Karpas-422 (cell line): ENCODE measurements around the gene AQP12A. TPM values are rescaled to one million over a fixed set of nuclear protein-coding genes. Genes with fewer than 3 reads are reported as not detected.

ENCODE experiments used
- DNase-seq: peaks from one replicate; pipeline ENCODE4 v3.0.0-alpha.2; 2015
- H2AFZ ChIP-seq: fragments of 200-600 bp; sonication (generic); 2 replicates; pipeline ENCODE4 v1.6.1; 2014; ENCODE audit warnings: antibody characterized with exemption, low read length, mixed read lengths
- H3K27ac ChIP-seq: fragments of 200-600 bp; sonication (generic); 2 replicates; pipeline ENCODE4 v1.5.1; 2014; ENCODE audit warnings: mild to moderate bottlenecking, low read length, moderate library complexity
- H3K27me3 ChIP-seq: fragments of 200-600 bp; sonication (generic); 2 replicates; pipeline ENCODE4 v1.6.1; 2014; ENCODE audit warnings: low read length, mixed read lengths
- H3K36me3 ChIP-seq: fragments of 200-600 bp; sonication (generic); 2 replicates; pipeline ENCODE4 v1.6.1; 2014; ENCODE audit warnings: low read length, mixed read lengths; ENCODE audit not compliant: insufficient read depth
- H3K4me1 ChIP-seq: fragments of 200-600 bp; sonication (generic); 2 replicates; pipeline ENCODE4 v1.6.1; 2014; ENCODE audit warnings: mild to moderate bottlenecking, low read length, mixed read lengths
- H3K4me2 ChIP-seq: fragments of 200-600 bp; sonication (generic); 2 replicates; pipeline ENCODE4 v1.6.1; 2014; ENCODE audit warnings: low read length, low read depth, mild to moderate bottlenecking; ENCODE audit not compliant: poor library complexity, severe bottlenecking
- H3K4me3 ChIP-seq: fragments of 200-600 bp; sonication (generic); 2 replicates; pipeline ENCODE4 v1.5.1; 2014; ENCODE audit warnings: mild to moderate bottlenecking, antibody characterized with exemption, low read length, mixed read lengths
- H3K79me2 ChIP-seq: fragments of 200-600 bp; sonication (generic); 2 replicates; pipeline ENCODE4 v1.6.1; 2014; ENCODE audit warnings: mild to moderate bottlenecking, low read length, mixed read lengths
- H3K9ac ChIP-seq: fragments of 200-600 bp; sonication (generic); 2 replicates; pipeline ENCODE4 v1.6.0; 2014; ENCODE audit warnings: low read length
- H3K9me2 ChIP-seq: fragments of 200-600 bp; sonication (generic), shearing (Covaris generic); replicated peaks from 2 replicates; pipeline ENCODE4 v1.6.0; 2014; ENCODE audit warnings: mild to moderate bottlenecking, low read length, moderate library complexity; ENCODE audit not compliant: insufficient read depth
- H3K9me3 ChIP-seq: fragments of 300-700, 200-600 bp; sonication (generic); 2 replicates; pipeline ENCODE4 v1.6.1; 2014; ENCODE audit warnings: low read length, mixed read lengths
- H4K20me1 ChIP-seq: fragments of 200-600 bp; sonication (generic); 2 replicates; pipeline ENCODE4 v1.6.1; 2014; ENCODE audit warnings: mild to moderate bottlenecking, antibody characterized with exemption, low read length, low read depth; ENCODE audit not compliant: insufficient read depth
- total RNA-seq: library from RNA; depleted of rRNA; stranded (reverse); fragments of >200 nt; shearing (Covaris generic); gene quantifications from 2 replicates; pipeline ENCODE4 v1.2.3, GENCODE V29; 2014; ENCODE audit warnings: low replicate concordance

AQP12A gene
- total RNA-seq, 1 experiment from 2014 or later = not detected

DNA sequence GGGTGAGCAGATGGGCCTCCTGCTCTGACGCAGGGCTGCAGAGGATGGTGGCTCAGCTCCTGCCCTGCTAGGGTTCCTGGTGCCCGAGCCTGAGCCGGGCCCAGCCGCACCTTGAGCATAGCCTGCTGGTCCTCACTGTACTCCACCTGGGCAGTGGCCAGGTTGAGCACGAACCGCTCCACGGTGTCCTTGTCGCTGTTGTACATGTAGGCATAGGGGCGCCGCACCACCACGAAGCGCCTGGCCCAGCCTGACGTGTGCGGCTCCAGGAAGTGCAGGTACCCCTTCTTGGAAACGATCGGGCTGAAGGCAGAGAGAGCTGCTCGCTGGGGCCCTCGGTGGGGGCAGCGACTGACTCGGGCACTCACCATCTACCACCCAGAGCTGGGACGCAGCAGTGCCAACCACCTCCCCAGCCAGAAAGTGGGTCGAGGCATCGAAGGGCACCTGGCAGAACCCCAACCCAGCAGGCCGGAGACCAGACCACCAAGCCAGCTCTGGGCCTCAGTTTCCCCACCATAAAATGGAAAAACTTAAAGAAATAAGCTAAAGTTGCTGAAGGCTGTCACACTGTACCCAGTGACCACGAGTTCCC is 27.3 kb downstream of the AQP12A start:
- no peak overlapping the region for H3K4me3 ChIP-seq
- DNase-seq = no peak
- no peaks in the 10 kb centered on the region for H4K20me1 ChIP-seq
- no peak overlapping the region for H3K4me2 ChIP-seq
- no peaks in the 10 kb centered on the region for H3K79me2 ChIP-seq
- H3K9ac ChIP-seq = no peak overlapping the region
- H3K9me3 ChIP-seq = no peaks in the 10 kb centered on the region
- peaks cover 6% of the 10 kb centered on the region for H3K4me1 ChIP-seq
- no peaks in the 10 kb centered on the region for H3K27me3 ChIP-seq
- no peak overlapping the region for H3K27ac ChIP-seq
- H3K9me2 ChIP-seq = no peaks in the 10 kb centered on the region
- H3K36me3 ChIP-seq = no peaks in the 10 kb centered on the region
- H2AFZ ChIP-seq = no peak overlapping the region

DNA sequence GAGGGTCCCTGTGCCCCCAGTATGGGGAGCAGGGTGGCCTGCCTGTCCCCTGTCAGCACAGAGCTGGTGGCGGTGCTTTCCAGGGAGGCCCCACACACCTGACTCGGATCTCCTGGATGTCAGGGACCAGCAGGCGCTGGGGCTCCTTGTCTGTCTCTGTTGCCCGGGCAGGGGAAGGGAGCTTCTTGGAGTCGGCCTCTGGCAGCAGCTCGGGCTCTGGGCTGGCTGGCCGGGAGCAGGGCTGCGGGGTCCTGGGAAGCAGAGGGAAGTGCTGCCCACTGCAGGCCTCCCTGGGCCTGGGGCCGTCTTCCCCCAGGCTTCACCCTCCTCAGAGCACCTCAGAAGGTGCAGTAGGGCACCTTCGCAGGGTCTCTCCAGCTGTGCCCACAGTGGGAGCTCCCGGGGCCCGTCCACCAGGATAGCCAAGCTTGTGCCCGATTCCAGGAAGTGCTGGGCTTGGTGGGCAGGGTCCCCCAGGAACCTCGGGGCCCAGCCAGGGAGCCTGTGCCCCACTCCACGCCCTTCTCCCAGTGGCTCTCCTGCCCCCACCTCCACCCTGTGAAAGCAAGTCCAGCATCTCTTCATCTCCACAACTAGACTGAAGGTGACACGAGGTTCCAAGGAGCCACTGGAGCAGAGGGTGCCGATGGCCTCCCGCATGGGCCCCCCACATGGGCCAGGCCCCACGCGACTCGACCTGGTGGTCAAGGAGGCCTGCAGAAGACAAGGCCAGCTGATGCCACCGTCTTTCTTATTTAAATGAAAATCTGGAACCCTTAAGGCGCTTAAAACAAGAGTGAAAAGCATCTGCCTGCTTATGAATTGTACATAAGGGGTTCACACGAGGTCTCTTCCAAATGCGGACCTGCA is 28.2 kb downstream of the AQP12A start:
- Histone ChIP-seq H3K9me2 (no peaks in the 10 kb centered on the region), H2AFZ (no peak overlapping the region), H4K20me1 (no peaks in the 10 kb centered on the region), H3K9me3 (no peaks in the 10 kb centered on the region), H3K4me1 (no peaks in the 10 kb centered on the region), H3K9ac (no peak overlapping the region), H3K79me2 (no peaks in the 10 kb centered on the region), H3K27me3 (no peaks in the 10 kb centered on the region), H3K27ac (no peak overlapping the region), H3K4me2 (no peak overlapping the region), H3K4me3 (no peak overlapping the region), H3K36me3 (no peaks in the 10 kb centered on the region)
- DNase-seq = no peak

DNA sequence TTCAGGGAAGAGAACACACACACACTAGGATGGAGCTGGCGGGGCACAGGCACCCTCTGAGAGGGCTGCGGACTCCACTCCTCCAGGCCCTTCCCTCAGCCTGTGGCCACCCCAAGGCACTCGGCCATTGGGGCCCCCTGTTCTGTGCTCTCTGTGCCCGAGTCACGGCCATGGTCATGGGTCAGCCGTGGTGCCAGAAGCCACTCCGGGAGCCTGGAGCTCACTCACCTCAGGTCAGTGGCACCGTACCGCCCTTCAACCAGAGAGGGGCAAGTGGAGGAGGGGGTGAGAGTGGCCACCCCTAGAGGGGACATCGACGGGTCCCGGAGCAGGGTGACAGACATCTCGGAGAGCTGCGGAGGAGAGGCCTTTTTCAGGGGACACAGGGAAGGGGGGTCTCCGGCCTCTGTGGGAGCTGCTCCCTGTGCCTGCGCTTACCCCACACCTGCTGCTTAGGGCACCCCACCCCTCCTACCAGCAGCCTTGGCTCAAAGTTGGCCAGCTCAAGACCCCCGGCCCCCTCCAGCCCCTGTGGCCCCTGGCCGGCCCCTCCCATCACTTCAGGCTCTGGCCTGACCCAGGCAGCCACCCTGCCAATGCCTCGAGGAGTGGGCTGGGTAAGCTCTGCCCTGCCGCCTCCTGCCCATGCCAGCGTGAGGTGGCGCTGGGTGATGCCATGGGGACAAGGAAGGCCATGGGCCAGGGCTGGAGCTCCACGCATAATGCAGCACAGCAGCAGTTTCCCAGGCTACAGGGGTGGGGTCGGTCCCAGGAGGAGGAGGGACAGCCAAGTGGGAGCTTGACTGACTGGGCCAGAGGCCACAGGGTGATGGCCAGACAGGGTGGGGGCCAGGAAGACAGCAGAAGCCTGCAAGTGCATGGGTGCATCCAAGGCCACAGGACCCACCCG is 29.3 kb downstream of the AQP12A start:
- Histone ChIP-seq H3K4me3 (no peak overlapping the region), H3K36me3 (no peaks in the 10 kb centered on the region), H3K9me2 (no peaks in the 10 kb centered on the region), H3K4me2 (no peak overlapping the region), H3K9ac (no peak overlapping the region), H4K20me1 (no peaks in the 10 kb centered on the region), H3K27ac (no peak overlapping the region), H3K79me2 (no peaks in the 10 kb centered on the region), H3K9me3 (no peaks in the 10 kb centered on the region), H3K4me1 (no peaks in the 10 kb centered on the region), H2AFZ (no peak overlapping the region), H3K27me3 (no peaks in the 10 kb centered on the region)
- DNase-seq = no peak

DNA sequence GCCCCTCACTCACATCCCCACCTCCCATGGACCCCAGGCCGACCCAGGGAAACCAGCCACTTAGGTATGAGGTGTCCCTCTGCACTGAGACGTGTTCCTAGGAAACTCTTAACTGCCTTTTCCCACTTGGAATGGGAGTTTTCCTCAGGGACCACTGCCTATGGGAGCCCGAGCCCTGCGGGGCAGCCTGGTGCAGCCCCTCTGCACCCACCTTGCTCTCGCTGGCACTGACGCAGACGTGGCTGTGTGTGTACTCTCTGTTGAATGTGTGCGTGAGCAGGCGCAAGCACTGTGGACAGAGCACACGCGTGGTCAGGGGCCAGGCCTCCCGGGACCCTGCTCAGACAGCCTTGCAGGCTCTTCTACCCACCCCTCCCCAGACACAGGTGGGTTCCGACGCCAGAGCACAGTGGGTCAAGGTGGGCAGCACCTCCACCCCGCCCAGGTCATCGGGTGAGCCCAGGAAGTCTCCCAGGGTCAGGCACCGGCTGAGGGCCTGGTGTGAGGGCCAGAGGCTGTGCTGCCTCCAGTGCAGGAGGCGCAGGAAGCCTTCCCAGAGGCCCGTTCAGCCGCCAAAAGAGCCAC is 30.0 kb downstream of the AQP12A start:
- Histone ChIP-seq H2AFZ (no peak overlapping the region), H3K4me2 (no peak overlapping the region)

DNA sequence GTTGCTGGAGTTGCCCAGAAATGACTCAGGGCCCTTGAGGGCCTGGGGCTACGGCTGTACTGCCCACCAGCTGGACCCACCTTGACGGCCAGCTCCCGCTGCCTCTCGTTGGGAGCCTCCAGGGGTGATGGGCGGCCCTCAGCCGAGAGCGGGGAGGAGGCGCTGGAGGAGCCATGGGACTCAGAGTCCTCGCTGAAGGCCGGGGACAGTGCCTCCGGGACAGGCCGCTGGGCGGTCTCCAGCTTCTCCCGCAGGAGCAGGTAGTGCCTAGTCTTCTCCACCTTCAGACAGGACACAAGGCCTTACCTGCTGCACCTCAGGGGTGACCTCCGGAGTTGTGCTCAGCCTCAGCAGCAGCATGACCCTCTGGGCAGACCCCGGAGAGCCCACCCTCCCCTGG is 30.7 kb downstream of the AQP12A start:
- Histone ChIP-seq H3K4me2 (no peak overlapping the region), H3K9me3 (no peaks in the 10 kb centered on the region), H3K4me1 (no peaks in the 10 kb centered on the region), H3K4me3 (no peak overlapping the region), H2AFZ (no peak overlapping the region), H3K27ac (no peak overlapping the region), H4K20me1 (no peaks in the 10 kb centered on the region), H3K9ac (no peak overlapping the region), H3K9me2 (no peaks in the 10 kb centered on the region), H3K36me3 (no peaks in the 10 kb centered on the region), H3K27me3 (no peaks in the 10 kb centered on the region), H3K79me2 (no peaks in the 10 kb centered on the region)
- DNase-seq = no peak

More for the DNA sequence above, 30.0 kb downstream of the AQP12A start:
- Histone ChIP-seq H3K9me3 (no peaks in the 10 kb centered on the region), H3K4me1 (no peaks in the 10 kb centered on the region), H4K20me1 (no peaks in the 10 kb centered on the region), H3K27me3 (no peaks in the 10 kb centered on the region), H3K9ac (no peak overlapping the region), H3K9me2 (no peaks in the 10 kb centered on the region), H3K4me3 (no peak overlapping the region), H3K36me3 (no peaks in the 10 kb centered on the region), H3K79me2 (no peaks in the 10 kb centered on the region), H3K27ac (no peak overlapping the region)
- DNase-seq = no peak

DNA sequence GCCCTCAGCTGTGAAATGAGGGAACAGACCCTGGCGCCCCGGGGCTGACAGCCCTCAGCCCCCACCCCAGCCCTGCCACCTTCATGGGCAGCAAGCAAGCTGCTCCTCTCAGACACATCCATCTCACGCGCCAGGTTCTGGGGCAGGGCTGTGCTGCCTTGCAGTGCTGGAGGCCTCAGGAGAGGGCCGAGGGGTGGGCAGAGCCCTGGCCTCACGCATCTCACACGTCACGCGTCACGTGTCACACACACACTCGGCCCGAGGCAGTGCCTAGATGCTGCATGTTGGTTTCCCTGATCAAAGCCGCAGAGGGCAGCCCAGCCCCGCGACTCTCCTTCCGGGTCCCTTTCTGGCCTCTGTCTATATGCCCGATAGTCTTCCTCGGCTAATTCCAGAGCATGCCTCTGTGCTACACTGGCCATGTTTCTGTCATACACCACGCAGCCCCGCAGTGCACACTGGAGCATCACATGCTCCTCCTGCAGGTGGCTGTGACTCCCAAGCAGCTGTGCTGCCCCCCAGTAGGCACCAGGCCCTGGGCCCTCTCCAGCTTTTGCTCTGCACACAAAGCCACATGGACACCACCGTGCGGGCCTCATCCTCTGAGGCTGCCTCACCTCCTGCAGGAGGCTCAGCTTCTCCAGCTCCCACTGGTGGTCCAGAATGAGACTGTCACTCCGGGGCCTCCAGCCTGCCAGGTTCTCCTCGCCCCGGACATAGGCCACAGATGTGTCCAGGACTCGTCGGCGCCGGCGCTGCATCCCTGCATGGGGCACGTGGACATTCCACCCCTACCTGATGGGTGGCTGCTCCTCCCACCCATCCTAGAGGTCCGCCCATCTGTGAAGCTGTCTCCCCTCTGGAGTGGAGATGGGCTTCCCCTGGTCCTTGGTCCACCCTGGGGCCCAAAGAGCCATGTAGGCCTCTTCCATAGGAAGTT is 31.4 kb downstream of the AQP12A start:
- H3K9me2 ChIP-seq = no peaks in the 10 kb centered on the region
- DNase-seq = no peak
- H3K9me3 ChIP-seq = no peaks in the 10 kb centered on the region
- H3K4me1 ChIP-seq = no peaks in the 10 kb centered on the region
- H4K20me1 ChIP-seq = no peaks in the 10 kb centered on the region
- H3K27me3 ChIP-seq = no peaks in the 10 kb centered on the region
- no peak overlapping the region for H2AFZ ChIP-seq
- no peak overlapping the region for H3K4me3 ChIP-seq
- H3K79me2 ChIP-seq = no peaks in the 10 kb centered on the region
- H3K9ac ChIP-seq = no peak overlapping the region
- no peak overlapping the region for H3K4me2 ChIP-seq
- H3K27ac ChIP-seq = no peak overlapping the region
- H3K36me3 ChIP-seq = no peaks in the 10 kb centered on the region

DNA sequence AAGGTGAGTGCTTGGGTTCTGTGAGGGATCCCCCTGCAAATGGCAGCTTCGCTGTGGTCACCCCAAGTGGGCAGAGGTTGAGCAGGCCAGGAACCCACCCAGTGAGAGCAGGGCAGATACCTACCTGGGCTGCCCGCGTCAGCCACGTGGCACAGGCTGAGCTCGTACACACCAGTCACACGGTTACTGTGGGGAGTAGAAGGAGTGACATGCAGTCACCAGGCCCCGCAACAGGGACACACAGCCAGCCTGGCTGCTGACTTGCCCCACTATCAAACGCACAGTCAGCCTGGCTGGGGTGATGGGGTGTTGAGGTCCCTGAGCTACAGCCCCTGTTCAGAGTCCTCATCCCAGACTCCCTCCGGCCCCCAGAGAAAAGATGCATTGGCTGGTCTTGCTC is 32.2 kb downstream of the AQP12A start:
- no peak overlapping the region for H3K27ac ChIP-seq
- no peaks in the 10 kb centered on the region for H4K20me1 ChIP-seq
- DNase-seq = no peak
- H3K27me3 ChIP-seq = no peaks in the 10 kb centered on the region
- H2AFZ ChIP-seq = no peak overlapping the region
- no peaks in the 10 kb centered on the region for H3K79me2 ChIP-seq
- H3K4me1 ChIP-seq = no peaks in the 10 kb centered on the region
- H3K4me2 ChIP-seq = no peak overlapping the region
- no peaks in the 10 kb centered on the region for H3K9me3 ChIP-seq
- H3K9ac ChIP-seq = no peak overlapping the region
- no peaks in the 10 kb centered on the region for H3K9me2 ChIP-seq
- H3K4me3 ChIP-seq = no peak overlapping the region
- H3K36me3 ChIP-seq = no peaks in the 10 kb centered on the region
